GM12878 (cell line): ENCODE measurements around the gene MSH6. TPM values are rescaled to one million over a fixed set of nuclear protein-coding genes. Genes with fewer than 3 reads are reported as not detected.

Source experiments
- ATAC-seq: fragments of 200-7000 bp; cut with Tn5 transposase; 3 replicates; pipeline ENCODE4 v1.9.1; 2020; ENCODE audit warnings: mild to moderate bottlenecking, moderate library complexity
- BruUV-seq: library from RNA; stranded (reverse); fragments of 400-500 nt; replicated peaks from 2 replicates; lab custom pipeline; 2021; lab: Mats Ljungman, UMichigan
- CTCF ChIA-PET: fragments of 300-600 bp; sonication (Branson Sonifier 250); formaldehyde crosslinking; extraction: SDS; loops from one replicate; lab custom pipeline; 2021; ENCODE audit warnings: inconsistent platforms; lab: Yijun Ruan, JAX
- POLR2A ChIA-PET: fragments of 350-600 bp; formaldehyde crosslinking; extraction: SDS; loops from one replicate; lab custom pipeline; 2021; ENCODE audit warnings: inconsistent platforms; lab: Charles Lee
- RAD21 ChIA-PET: fragments of 300-600 bp; sonication (Branson Sonifier 250); formaldehyde crosslinking; loops from one replicate; lab custom pipeline; 2023; ENCODE audit warnings: antibody characterized with exemption; ENCODE audit not compliant: unreplicated experiment; lab: Charles Lee
- SMC1A ChIA-PET: fragments of 300-600 bp; sonication (Branson Sonifier 250); formaldehyde crosslinking; loops from one replicate; lab custom pipeline; 2023; ENCODE audit not compliant: unreplicated experiment, uncharacterized antibody; lab: Charles Lee
- DNase-seq: peaks from one replicate; pipeline ENCODE4 v3.0.0-alpha.2; 2011; ENCODE audit warnings: low read depth, low spot score
- FAIRE-seq: peaks from 3 replicates; lab custom pipeline; 2011; peaks lifted over from hg19 to GRCh38; lab: Jason Lieb, UNC
- H2AFZ ChIP-seq: 2 replicates; pipeline ENCODE4 v1.6.0; 2011; ENCODE audit warnings: low read depth, low read length, control low read depth; ENCODE audit not compliant: control insufficient read depth
- H3K27ac ChIP-seq: 2 replicates; pipeline ENCODE4 v1.5.1; 2011; ENCODE audit warnings: control low read depth; ENCODE audit not compliant: control insufficient read depth, insufficient read depth
- H3K27me3 ChIP-seq, 2 experiments: replicated peaks in 1 of 2; 2 replicates each; pipeline versions ENCODE4 v1.6.0 to v1.6.1; 2011; ENCODE audit warnings: low read length in 1 of 2; ENCODE audit not compliant: control insufficient read depth in 2 of 2, insufficient read depth in 2 of 2
- H3K36me3 ChIP-seq, 2 experiments: 2 replicates each; pipeline ENCODE4 v1.5.1; 2011; ENCODE audit warnings: low read length in 1 of 2; ENCODE audit not compliant: control insufficient read depth in 2 of 2, insufficient read depth in 2 of 2
- H3K4me1 ChIP-seq: 2 replicates; pipeline ENCODE4 v1.6.1; 2011; ENCODE audit warnings: mild to moderate bottlenecking, low read length, moderate library complexity, mixed read lengths; ENCODE audit not compliant: control insufficient read depth, insufficient read depth
- H3K4me2 ChIP-seq: 2 replicates; pipeline ENCODE4 v1.6.0; 2011; ENCODE audit warnings: control low read depth; ENCODE audit not compliant: control insufficient read depth, insufficient read depth
- H3K4me3 ChIP-seq: fragments of 200-600 bp; sonication (generic); 2 replicates; pipeline ENCODE4 v1.5.1; 2016
- H3K79me2 ChIP-seq: 2 replicates; pipeline ENCODE4 v1.6.0; 2011; ENCODE audit warnings: low read length; ENCODE audit not compliant: control insufficient read depth, insufficient read depth
- H3K9ac ChIP-seq: 2 replicates; pipeline ENCODE4 v1.8.0; 2011; ENCODE audit warnings: low read length, control low read depth, mixed read lengths; ENCODE audit not compliant: control insufficient read depth, insufficient read depth
- H3K9me3 ChIP-seq: replicated peaks from 3 replicates; pipeline ENCODE4 v1.5.1; 2011; ENCODE audit warnings: mild to moderate bottlenecking, low read length; ENCODE audit not compliant: control insufficient read depth, insufficient read depth
- H4K20me1 ChIP-seq: 2 replicates; pipeline ENCODE4 v1.6.0; 2011; ENCODE audit not compliant: control insufficient read depth, insufficient read depth
- CBX3 ChIP-seq: fragments of 200-600 bp; sonication (generic); IDR thresholded peaks from 2 replicates; pipeline ENCODE4 v1.6.1; 2016; ENCODE audit warnings: low read depth, borderline replicate concordance
- CBX5 ChIP-seq: sonication (generic); IDR thresholded peaks from 2 replicates; pipeline ENCODE4 v1.6.1; 2016; ENCODE audit warnings: low read depth, moderate library complexity, mild to moderate bottlenecking, inconsistent platforms
- FOS ChIP-seq: IDR thresholded peaks from 3 replicates; pipeline ENCODE4 v1.6.1; 2011; ENCODE audit warnings: borderline replicate concordance; ENCODE audit not compliant: insufficient read length; ENCODE audit errors: extremely low read depth
- HDAC2 ChIP-seq: fragments of 200-600 bp; sonication (generic); IDR thresholded peaks from 2 replicates; pipeline ENCODE4 v1.6.1; 2017
- IRF4 ChIP-seq: IDR thresholded peaks from 2 replicates; pipeline ENCODE4 v1.6.1; 2011; ENCODE audit warnings: low read depth, low read length
- KAT2A ChIP-seq: conservative IDR thresholded peaks from 2 replicates; pipeline ENCODE4 v1.6.1; 2011; ENCODE audit warnings: low read depth, low read length; ENCODE audit not compliant: control insufficient read depth
- KDM1A ChIP-seq: fragments of 200-600 bp; sonication (generic); IDR thresholded peaks from 2 replicates; pipeline ENCODE4 v1.6.1; 2016; ENCODE audit warnings: borderline replicate concordance
- MYB ChIP-seq: fragments of 150-350 bp; IDR thresholded peaks from 2 replicates; pipeline ENCODE4 v1.6.1; 2014; ENCODE audit warnings: mild to moderate bottlenecking, low read depth, low read length, borderline replicate concordance
- NFYB ChIP-seq: IDR thresholded peaks from 2 replicates; pipeline ENCODE4 v1.6.1; 2011; ENCODE audit warnings: low read depth, mild to moderate bottlenecking, low read length, improper control_type of control experiment, moderate library complexity; ENCODE audit not compliant: insufficient read depth
- SMARCA5 ChIP-seq: fragments of 450-650 bp; IDR thresholded peaks from 2 replicates; pipeline ENCODE4 v1.6.1; 2017; ENCODE audit warnings: mild to moderate bottlenecking
- SREBF1 ChIP-seq: IDR thresholded peaks from 2 replicates; pipeline ENCODE4 v1.6.1; 2012; ENCODE audit warnings: mild to moderate bottlenecking, low read length
- TBL1XR1 ChIP-seq: IDR thresholded peaks from 2 replicates; pipeline ENCODE4 v1.6.1; 2012; ENCODE audit warnings: low read depth, low read length, improper control_type of control experiment
- YBX1 ChIP-seq: fragments of 450-650 bp; IDR thresholded peaks from 2 replicates; pipeline ENCODE4 v1.6.1; 2016; ENCODE audit warnings: antibody characterized with exemption
- WGBS: methylation state at CpG from one replicate; pipeline ENCODE4 v1.1.6; 2016; ENCODE audit warnings: low lambda C conversion rate; ENCODE audit not compliant: insufficient replicate concordance, insufficient coverage; ENCODE audit errors: missing lambda C conversion rate; 5-methylcytosine and 5-hydroxymethylcytosine counted together
- in situ Hi-C: fragments of 300-500 bp; cut with MboI; formaldehyde crosslinking; loops from 9 replicates; pipeline ENCODE4 v1.14.3; 2018; ENCODE audit warnings: mixed read lengths
- intact Hi-C: fragments of 100-400 bp; cut with micrococcal nuclease; formaldehyde crosslinking; loops from one replicate; pipeline ENCODE4 v1.14.2; 2022; ENCODE audit not compliant: unreplicated experiment
- polyA plus RNA-seq, 11 experiments: library from polyadenylated mRNA; depleted of rRNA in 4 of 11; unstranded in 6 of 11; stranded (reverse) in 5 of 11; fragments of >200 nt; fragmentation: Nextera tagmentation in 4 of 11; fragmentation: Illumina TruSeq in 1 of 11; extraction: Ambion mirVana in 4 of 11; extraction: Trizol in 1 of 11; gene quantifications; 1 replicate in 1 of 11; 2 replicates in 10 of 11; pipeline versions ENCODE4 v1.2.1 to v1.2.3, GENCODE V29; 2011 to 2016; ENCODE audit warnings: inconsistent platforms in 2 of 11, missing spikeins in 2 of 11, low read depth in 1 of 11
- total RNA-seq, 4 experiments: library from RNA; depleted of rRNA in 3 of 4; stranded (reverse); fragments of >200 nt in 3 of 4; fragmentation: Illumina TruSeq in 1 of 4; extraction: Trizol in 1 of 4; gene quantifications; 2 replicates each; pipeline versions ENCODE4 v1.2.1 to v1.2.3, GENCODE V29; 2013 to 2021
- TF ChIP-seq, protein P1 (sequence below): fragments of 150-350 bp; IDR thresholded peaks from 2 replicates; pipeline ENCODE4 v1.6.1; 2016; ENCODE audit warnings: low read depth, low read length
- TF ChIP-seq, protein P2 (sequence below): fragments of 150-350 bp; IDR thresholded peaks from 2 replicates; pipeline ENCODE4 v1.6.1; 2014; ENCODE audit warnings: mild to moderate bottlenecking, low read depth, low read length

MSH6 gene
- total and polyA plus RNA-seq, 10 of the 15 experiments (the other 5 are each of a cell fraction or from before 2014, with no cell fraction given): 12.4 to 108 (median 67.4) TPM

DNA sequence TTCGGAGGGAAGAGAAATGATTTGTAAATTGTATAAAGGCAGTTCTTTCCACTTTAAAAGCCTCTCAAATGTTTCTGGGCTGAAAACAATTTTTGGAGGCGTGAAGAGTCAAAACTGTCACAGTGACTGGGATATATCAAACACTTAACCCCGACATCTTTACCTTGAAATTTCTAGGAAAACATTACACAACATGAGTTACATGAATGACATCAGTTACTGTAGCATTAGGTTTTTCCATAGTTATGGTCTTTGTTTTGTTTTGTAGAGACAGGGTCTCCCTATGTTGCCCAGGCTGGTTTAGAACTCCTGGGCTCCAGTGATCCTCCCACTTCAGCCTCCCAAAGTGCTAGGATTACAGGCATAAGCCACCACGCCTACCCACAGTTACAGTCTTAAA is 25.7 kb downstream of the MSH6 start:
- ChIA-PET SMC1A (interaction anchor here (0.8 to 1.6 kb wide), 2 partner anchors 12 to 14 kb away, joined by 3 to 5 read pairs; no protein-coding TSS in a partner anchor), POLR2A (no interaction called here), CTCF (no interaction called here), RAD21 (interaction anchor here (1.0 kb wide), 1 partner anchor 26 kb away, joined by 3 read pairs; no protein-coding TSS in a partner anchor)
- H3K27me3 ChIP-seq: no peaks in the 10 kb centered on the region
- H3K79me2 ChIP-seq: no peaks in the 10 kb centered on the region
- no peaks in the 10 kb centered on the region for H3K4me1 ChIP-seq
- H4K20me1 ChIP-seq: no peaks in the 10 kb centered on the region
- no TSS peak for BruUV-seq
- ATAC-seq (no peak), DNase-seq (no peak), FAIRE-seq (no peak)
- intact Hi-C loops (no loop called here), in situ Hi-C loops (no loop called here)
- no peak overlapping the region for H3K4me2 ChIP-seq
- H3K4me3 ChIP-seq: no peak overlapping the region
- no peak overlapping the region for H3K27ac ChIP-seq
- no peak overlapping the region for H2AFZ ChIP-seq
- H3K36me3 ChIP-seq: peaks cover under 1 to 45% of the 10 kb centered on the region in 2 experiments
- no peaks in the 10 kb centered on the region; the same call in 1 of the 3 replicates for H3K9me3 ChIP-seq
- TF ChIP-seq SREBF1: no peak
- 91% methylated on average over 4 of the region's 4 CpGs for WGBS
- no peak overlapping the region for H3K9ac ChIP-seq

DNA sequence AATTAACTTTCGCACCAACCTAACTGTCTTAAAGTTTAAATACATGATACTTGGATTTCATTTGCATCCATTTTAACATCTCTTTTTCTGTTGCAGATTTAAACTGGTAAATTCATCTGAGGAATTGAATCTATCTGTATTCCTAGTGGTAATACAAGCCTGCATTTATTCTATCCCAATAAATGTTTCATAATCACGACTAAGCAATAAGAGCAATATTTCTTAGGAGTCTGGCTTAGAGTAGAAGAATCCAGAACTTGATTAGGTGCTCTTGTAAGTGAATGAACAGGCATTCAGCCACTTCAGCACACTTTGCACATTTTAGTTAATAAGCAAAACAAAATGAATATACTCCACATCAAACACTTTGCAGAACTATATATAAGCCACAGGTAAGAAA is 27.0 kb downstream of the MSH6 start:
- Histone ChIP-seq H3K27ac (no peak overlapping the region), H3K9me3 (no peaks in the 10 kb centered on the region), H3K4me2 (no peak overlapping the region), H4K20me1 (no peaks in the 10 kb centered on the region), H3K36me3 (peaks cover 0 to 36% of the 10 kb centered on the region in 2 experiments; a peak in 3 of 4 replicates), H3K4me1 (no peaks in the 10 kb centered on the region), H3K9ac (no peak overlapping the region), H3K79me2 (no peaks in the 10 kb centered on the region), H3K4me3 (no peak overlapping the region), H3K27me3 (no peaks in the 10 kb centered on the region), H2AFZ (no peak overlapping the region)
- TF ChIP-seq SMARCA5 (no peak), KAT2A (no peak), KDM1A (no peak), CBX3 (no peak), CBX5 (no peak), NFYB (no peak), TBL1XR1 (no peak), IRF4 (no peak), MYB (no peak), HDAC2 (no peak), YBX1 (no peak), FOS (no peak)
- TF ChIP-seq, protein P1, sequence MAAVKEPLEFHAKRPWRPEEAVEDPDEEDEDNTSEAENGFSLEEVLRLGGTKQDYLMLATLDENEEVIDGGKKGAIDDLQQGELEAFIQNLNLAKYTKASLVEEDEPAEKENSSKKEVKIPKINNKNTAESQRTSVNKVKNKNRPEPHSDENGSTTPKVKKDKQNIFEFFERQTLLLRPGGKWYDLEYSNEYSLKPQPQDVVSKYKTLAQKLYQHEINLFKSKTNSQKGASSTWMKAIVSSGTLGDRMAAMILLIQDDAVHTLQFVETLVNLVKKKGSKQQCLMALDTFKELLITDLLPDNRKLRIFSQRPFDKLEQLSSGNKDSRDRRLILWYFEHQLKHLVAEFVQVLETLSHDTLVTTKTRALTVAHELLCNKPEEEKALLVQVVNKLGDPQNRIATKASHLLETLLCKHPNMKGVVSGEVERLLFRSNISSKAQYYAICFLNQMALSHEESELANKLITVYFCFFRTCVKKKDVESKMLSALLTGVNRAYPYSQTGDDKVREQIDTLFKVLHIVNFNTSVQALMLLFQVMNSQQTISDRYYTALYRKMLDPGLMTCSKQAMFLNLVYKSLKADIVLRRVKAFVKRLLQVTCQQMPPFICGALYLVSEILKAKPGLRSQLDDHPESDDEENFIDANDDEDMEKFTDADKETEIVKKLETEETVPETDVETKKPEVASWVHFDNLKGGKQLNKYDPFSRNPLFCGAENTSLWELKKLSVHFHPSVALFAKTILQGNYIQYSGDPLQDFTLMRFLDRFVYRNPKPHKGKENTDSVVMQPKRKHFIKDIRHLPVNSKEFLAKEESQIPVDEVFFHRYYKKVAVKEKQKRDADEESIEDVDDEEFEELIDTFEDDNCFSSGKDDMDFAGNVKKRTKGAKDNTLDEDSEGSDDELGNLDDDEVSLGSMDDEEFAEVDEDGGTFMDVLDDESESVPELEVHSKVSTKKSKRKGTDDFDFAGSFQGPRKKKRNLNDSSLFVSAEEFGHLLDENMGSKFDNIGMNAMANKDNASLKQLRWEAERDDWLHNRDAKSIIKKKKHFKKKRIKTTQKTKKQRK: no peak
- TF ChIP-seq, protein P2, sequence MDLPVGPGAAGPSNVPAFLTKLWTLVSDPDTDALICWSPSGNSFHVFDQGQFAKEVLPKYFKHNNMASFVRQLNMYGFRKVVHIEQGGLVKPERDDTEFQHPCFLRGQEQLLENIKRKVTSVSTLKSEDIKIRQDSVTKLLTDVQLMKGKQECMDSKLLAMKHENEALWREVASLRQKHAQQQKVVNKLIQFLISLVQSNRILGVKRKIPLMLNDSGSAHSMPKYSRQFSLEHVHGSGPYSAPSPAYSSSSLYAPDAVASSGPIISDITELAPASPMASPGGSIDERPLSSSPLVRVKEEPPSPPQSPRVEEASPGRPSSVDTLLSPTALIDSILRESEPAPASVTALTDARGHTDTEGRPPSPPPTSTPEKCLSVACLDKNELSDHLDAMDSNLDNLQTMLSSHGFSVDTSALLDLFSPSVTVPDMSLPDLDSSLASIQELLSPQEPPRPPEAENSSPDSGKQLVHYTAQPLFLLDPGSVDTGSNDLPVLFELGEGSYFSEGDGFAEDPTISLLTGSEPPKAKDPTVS: no peak
- ChIA-PET CTCF (no interaction called here), POLR2A (no interaction called here), RAD21 (no interaction called here), SMC1A (no interaction called here)
- FAIRE-seq (no peak), ATAC-seq (no peak), DNase-seq (no peak)
- 98% methylated on average over 2 of the region's 2 CpGs for WGBS
- intact Hi-C loops: no loop called here
- in situ Hi-C loops: no loop called here
- BruUV-seq: no TSS peak
